NK-92 treated with Interleukin-12 subunit alpha and Interleukin-12 subunit beta, amount 100 ng/mL, for 24 hours (cell line): ENCODE data around the gene MAN2C1.

Experiments used
- DNase-seq: peaks from one replicate; lab custom pipeline; 2025; lab: John Stamatoyannopoulos, UW

MAN2C1 gene

GRCh38 chr15:75307778-75308390 is 60.5 kb downstream of the MAN2C1 start:
- DNase-seq, result no peak

DNA sequence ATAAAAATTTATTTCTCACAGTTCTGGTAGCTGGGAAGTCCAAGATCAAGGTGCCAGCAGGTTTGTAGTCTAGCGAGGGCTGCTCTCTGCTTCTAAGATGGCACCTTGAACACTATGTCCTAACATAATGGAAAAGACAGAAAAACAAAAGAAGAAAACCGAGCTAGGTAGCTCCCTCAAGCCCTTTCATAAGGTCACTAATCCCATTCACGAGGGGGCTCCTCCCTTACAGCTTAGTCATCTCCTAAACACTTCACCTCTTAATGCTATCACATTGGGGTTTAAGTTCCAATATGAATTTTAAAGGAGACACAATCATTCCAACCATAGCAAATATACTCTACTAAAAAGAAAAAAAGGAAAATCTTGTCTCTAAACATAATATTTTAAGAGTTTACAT is 62.2 kb downstream of the MAN2C1 start:
- DNase-seq, result no peak
